Measurements from ENCODE around the gene MRM2.

MRM2 gene

DNA sequence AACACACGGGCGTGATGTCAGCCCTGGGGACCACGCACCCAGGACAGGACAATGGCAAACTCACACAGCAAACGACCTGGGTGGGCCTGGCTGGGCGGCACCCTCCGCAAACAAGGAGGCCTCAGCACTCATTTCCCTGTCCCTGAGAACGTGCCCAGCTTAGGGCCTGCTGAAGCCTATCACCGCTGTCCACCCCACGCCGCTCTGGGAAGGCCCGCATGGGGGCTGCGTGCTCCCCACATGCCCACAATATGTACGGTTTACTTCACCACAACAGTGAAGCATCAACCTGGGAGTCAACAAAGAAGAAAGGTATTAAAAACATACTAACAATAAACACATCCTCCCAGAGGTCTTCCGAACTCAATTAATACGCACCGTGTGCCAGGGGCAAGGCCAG is 21.5 kb downstream of the MRM2 start:
- no peak for DNase-seq

DNA sequence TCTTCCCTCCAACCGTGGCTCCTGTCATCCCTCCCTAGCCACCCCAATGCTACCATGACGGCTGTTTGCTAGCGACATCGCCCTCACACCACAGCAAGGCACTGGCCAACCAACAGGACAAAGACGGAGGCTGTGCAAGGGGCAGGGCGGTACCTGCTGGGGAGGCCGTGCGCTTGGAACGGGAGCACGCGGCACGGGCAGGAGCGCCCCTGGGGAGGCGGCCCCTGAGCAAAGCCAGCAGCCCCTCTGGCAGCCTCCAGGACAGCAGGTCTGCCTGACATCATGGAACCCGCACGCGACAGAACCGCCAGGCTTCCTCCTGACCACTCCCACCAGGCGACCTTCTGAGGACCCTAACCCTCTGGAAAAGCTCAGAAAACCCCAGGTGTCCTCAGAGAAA is 22.0 kb downstream of the MRM2 start:
- no peak for DNase-seq

DNA sequence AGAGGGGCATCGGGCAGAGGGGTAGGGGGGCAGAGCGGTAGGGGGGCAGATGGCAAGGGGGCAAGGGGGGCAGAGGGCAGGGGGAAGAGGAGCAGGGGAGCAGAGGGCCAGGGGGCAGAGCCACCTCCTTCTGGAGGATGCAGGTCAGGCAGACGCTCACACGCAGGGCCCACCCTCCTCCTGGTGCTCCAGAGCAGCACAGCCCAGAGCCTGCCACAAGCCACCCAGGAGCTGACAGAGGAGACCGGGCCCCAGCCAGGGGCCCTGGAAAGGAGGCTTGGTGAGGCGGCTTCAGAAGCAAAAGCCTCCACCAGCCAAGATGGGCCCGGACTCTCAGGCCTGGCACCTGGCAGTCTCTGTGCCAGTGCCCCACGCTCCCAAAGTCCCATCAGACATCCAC is 22.4 kb downstream of the MRM2 start:
- no peak for DNase-seq

DNA sequence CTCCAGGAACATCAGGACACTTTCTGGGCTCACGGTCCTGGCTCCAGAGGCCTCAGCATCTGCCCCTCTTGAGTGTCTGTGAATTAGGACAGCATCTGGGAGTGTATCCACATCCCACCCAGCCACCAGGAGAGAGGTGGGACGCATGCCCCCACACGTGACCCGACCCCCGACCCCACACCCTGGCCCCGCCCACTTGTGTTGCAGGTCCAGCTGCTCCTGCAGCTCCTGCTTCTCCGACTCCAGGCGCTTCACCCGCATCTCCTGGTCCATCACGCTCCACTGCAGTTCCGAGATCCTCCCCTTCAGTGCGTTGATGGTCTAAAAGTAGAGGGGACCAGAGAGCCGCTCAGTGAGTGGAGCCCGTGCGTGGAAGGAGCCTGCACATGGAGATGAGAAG is 22.9 kb downstream of the MRM2 start:
- DNase-seq = no peak

DNA sequence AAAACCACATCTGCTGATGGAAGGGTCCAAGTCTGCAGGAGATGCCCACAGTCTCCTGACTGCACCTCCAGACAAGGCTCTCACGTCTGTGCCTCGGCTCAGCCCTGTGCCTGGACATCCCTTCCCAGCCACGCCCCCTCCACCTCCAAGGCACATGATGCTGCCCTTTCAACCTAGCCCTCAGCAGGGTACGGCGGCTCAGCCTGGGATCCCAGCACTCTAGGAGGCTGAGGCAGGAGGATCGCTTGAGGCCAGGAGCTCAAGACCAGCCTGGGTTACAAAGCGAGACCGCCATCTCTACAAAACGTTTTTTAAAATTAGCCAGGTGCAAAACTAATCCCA is 23.6 kb downstream of the MRM2 start:
- no peak for DNase-seq

DNA sequence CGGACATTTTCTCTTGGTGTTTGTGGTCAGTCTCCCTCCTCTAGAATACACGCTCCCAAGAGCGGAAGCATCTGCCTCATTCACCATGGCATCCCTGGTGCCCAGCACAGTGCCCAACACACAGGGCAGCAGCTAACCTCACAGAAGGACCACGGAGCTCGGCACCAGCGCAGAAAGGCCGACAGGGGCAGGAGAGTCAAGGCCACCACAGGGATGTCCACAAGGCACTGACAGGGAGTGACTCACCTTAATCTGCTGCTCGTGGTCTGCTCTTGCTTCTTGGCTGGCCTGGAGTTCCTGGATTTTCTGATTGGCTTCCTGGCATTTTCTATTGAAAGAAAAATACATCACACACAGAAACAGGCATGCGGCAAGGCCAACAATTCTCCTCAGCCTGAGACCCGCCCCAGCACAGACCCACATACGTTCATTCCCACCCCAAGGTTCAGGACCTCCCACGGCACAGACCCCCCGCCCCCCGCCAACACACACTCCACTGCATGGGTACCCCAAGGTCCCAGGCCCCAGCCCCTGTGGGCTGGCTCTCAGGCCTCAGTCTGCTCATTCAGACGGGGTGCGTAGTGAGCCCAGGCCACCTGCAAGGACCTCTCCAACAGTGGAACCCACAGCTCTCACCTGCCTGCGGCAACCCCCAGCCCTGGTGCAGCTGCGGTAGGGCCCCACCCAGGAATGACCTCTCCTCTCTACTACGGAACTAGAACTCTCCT is 24.1 kb downstream of the MRM2 start:
- DNase-seq = no peak

DNA sequence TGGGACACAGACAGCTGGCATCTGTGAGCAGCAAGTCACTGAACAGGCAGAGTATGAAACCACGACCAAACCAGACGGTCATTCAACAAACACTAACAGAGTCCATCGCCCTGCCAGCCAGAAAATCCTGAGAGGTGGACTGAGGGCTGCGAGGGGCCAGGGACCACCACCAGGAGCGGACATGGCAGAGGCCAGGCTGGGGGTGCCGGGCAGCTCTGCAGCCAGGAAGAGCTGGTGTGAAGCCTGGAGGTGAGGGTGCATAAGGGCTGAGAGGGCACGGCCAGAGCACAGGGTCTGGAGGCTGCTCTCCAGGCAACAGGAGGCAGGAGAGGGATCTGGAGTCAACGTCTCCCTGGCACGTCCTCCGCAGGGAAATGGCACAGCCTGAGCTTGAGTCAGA is 24.8 kb downstream of the MRM2 start:
- DNase-seq = no peak

DNA sequence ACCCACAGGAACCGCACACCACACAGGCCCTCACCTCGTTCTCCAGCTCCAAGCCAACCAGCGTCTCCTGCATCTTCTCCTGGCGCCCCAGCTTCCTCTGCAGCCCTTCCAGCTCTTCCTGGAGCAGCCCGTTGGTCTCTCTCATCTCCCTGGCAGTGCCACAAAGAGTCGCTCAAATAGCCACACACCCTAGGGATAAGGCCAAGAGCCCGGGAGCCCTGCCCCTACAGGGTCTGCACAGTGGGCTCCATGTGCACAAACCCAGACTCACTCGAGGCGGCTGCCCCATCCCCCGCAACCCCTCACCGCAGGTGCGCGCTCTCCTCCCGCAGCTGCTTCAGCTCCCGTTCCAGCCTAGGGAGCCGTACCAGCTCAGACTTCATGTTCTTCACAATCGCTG is 26.2 kb downstream of the MRM2 start:
- DNase-seq = no peak

DNA sequence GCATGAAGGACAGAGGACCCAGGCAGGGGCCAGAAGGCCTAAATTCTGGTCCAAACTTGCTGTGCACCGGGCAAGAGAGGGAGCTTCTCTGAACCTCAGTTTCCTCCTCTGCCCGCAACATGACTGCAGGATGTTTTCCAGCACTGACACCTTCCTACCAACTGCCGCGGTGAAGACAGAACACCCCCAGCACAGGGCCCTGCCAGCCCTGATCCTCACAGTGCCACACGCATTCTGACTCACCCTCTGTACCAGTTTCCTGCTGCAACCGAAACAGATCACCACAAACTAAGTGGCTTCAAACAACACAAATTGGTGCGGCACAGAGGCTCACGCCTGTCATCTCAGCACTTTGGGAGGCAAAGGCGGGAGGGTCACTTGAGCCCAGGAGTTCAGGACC is 27.4 kb downstream of the MRM2 start:
- DNase-seq = no peak

DNA sequence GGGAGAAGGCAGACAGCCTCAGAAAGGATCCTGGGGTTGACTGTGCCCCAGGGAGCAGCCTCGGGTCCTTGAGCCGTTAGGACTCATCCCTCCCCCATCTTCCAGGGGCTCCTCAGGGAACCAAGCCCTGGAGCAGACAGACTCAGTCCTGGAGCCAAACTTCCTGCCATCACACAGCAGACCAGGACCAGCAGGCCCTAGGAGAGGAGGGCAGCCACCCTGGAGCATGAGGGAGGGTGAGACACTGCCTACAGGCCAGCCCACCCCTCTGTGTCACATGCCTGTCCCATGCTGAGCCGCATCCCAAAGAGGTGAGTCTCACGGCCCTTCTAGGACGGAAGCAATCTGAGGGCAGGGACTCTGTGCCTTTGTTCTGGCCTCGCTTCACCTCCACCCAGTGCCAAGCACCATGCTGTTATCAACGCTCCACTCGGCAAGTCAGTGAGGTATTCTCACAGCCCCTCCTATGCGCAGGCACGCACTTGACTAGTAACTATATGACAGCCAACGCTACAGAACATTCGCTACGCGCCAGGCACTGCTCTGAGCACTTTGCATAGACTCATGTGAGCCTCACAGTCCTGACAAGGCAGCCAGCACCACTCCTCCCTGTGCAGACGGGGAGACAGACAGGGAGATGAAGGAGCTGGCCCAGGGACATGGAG is 28.3 kb downstream of the MRM2 start:
- DNase-seq = no peak

DNA sequence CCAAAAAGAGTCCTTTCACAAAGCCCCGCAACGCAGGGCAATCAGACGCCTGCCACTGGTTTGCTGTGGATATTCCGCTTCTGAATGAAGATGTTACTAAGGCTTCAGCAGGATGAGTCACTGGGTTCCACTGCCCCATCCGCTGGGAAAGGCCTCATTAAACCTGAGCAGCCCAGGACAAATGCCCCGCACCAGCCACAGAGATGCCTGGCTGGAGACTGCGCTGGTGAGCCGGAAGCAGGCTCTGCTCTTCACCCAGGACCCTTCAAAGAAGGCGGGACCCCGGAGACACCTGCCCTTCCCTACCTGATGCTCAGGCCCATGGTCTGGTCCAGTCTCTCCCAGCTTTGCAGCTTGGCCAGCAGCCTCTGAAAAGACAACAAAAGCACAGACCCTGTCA is 29.1 kb downstream of the MRM2 start:
- DNase-seq = no peak

DNA sequence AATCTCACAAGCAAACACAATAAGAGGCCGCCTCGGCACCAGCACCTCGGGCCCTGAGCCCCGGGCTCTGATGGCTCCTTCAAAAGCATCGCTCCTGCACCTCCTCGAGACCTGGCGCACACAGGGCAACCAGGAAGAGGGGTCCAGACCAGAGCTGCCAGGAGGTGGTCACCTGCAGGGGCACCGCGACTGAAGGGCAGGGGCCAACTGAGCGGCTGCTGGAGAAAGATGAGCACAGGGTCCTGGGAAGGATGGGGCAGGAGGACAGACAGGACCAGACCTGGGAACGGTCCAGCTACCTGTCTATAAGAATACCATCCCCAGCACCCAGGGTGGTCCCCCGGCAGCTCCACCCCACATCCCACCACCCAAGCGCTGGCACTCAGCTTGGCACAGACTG is 30.1 kb downstream of the MRM2 start:
- no peak for DNase-seq

DNA sequence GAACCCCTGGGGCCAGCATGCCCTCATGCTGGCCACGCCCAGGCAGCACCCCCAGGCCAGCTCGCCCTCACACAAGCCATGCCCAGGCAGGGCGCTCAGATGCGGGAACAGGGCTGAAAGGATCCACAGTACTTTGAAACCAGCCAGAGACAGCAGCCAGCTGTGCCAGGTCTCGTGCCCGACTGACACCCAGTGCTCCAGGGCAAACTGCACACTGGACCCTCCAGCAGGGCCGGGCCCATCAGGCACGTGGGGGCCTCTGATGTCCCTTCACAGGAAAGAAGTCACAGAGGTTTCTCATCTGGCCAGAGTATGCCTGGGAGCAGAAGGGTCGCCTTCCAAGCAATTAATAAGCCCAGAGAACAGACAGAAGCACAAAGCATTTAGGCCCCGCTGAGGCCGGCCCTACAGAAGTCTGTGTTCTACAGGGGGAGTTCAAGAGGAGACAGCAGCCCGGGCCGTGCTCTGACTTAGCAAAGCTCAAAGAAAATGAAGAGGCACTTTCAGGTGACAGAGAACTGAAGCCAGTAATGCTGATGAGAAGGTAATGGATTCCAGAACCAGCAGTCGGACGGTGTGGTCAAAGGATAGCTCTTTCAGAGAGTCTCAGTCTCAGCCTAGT is 30.6 kb downstream of the MRM2 start:
- no peak for DNase-seq

DNA sequence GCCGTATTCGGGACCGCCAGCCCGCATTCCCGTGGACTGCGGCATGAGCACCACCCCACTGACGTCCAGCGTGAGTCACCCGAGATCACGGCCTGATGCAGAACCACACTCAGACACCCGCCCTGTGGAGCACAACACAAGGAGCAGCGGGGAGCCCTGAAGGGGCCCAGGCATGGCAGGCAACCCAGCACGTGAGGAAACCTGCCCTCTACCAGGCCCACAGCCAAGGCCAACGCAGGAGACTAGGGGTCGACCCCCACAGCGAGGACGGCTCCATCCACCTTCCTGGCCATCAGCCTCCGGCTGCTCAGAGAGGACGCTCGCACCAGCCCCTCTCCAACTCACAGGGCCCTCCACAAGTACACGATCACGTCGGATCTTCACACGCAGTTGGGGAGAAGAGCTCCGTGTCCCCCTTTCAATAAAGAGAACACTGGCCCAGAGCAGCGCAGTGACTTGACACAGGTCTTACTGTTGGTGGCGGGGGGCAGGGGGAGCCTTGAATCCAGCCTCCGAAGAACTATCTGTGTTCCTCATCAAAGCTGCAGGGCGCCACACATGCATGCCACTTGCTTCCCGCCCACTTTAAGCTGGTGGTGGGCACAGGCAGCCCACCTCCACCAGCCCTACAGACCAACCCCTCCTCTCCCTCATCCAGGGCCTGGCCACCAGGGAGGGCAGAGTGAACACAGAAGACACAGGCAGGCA is 31.3 kb downstream of the MRM2 start:
- no peak for DNase-seq

DNA sequence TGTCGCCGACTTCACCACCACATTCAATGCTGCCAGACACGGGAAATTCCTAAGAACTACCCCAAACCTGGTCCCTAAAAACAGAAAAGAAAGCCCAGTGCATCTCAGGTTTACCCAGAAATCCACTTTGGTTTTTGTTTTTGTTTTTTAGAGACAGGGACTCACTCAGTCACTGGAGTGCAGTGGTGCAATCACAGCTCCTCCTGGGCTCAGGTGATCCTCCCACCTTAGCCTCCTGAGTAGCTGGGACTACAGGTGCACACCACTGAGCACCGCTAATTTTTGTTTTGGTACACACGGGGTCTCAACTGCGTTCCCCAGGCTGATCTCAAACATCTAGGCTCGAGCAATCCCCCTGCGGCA is 32.1 kb downstream of the MRM2 start:
- DNase-seq = no peak

DNA sequence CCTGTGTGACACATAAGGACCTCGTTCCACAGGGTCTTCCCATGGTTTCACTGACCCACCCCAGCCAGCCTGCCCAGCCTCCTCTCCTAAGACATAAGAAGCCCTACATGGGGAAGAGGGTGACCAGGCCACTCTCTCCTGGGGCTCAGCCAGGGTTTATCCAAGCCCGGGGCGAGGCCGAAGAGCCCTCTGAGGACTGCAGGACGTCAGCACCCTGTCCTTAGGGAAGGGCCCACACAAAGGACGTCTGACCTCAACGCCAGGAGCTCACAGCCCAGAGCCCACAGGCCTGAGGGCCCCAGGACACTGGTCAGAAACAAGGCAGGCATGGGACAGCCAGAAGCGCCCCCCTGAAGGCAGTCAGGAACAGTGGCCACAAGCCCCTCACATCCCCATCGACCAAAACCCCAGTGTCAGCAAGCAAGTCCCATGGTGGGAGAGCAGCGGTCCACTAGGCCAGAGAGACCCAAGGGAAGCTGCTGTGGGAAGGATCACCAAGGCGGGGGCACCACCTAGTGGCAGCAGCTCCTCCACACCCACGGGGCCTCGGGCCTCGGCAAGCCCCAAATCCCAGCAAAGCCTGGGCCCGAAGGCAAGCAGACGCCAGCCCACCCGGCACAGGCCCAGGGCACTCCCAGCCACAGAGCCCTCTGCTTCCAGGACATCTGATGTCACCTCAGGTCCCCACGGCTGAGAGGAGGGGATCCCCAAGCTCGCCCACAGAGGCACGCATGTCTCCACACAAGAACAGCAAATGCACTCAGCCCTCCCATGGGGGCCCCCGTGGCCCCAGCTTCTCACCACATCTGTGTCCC is 32.7 kb downstream of the MRM2 start:
- peak; percentile 78 for DNase-seq

DNA sequence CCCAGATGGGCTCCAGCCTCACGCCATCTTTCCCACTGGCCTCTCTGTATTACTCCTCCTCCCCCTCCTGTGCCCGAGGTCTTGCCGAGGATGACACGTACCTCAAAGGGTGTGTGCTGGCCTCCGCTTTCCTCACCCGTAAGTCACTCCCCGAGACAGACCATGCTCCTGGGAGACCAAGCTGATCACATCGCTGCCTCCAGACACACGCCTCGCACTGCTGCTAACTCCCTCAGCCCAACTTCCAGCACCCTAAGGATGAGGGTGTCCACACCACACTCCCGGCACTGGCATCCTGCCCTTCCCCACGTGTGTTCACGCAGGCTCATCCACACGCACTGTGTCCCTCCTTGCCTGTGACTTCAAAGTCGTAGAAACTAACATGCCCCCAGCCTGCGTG is 33.3 kb downstream of the MRM2 start:
- no peak for DNase-seq

DNA sequence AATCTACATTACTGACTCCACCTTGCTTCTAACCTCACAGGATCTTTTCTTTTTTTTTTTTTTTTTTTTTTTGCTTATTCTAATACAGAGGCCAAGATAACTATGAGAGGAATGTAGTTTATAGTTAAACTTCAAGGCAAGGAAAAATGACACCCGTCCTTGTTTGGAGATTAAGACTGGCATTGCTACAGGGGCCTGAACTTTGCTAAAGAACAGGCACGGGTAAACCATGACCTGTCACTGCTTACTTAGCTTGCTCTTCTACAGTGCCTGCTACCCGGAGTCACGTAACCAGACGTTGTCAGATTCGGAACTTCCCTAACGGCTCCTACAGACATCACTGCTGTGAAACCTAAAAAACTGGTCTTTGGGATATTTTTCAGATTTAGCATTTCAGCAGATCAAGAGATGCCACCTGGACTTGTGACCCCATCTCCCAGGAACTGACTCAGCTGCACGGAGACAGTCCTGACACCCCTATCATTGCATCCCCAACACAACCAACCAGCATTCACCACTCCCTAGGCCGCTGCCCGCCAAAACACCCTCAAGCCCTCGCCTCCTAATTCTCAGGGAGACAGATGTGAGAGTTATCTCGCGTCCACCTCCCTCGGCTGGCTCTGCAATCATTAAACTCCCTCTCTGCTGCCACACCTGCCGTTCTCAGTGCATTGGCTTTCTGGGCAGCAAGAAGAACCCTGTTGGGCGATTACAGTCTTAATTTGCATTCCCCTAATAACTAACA is 36.8 kb downstream of the MRM2 start:
- no peak for DNase-seq

DNA sequence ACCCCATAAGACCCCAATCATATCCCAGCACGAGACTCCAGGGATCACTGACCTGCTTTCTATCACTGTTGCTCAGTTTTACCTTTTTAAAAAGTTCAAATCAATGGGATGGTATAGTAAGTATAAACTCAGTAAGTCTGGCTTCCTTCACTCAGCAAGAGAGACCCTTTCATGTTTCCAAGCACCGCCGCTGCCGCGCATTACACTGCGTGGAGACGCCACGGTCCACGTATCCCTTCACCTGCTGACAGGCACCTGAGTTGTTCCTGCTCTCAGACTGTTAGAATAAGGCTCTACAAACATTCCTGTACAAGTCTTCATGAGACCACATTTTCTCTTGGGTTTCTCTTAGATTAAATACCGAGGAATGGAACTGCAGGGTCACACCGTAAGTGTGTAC is 37.6 kb downstream of the MRM2 start:
- no peak for DNase-seq

DNA sequence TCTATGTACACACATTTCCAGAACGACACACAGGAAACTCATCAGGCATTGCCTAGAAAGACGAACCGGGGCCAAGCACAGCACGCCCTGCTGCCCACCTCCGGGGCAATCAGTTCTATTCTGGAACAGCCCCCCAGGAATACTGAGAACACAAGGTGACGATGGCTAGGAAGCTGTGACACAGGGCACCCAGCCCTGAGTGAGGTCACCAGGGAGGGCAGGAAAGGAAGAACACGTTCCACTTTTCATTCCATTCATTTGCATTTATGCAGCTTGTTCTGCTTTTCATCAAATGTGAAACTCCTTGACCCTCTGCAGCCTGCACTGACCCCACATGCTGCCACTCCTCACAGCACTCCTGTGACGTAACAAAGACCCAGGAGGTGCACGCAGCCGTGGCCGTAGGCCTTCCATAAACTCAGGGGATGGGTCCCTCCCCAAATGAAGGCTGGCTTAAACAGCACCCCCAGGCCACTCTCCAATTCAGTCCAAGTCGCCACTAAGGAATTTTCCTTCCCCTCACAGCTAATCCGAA is 38.2 kb downstream of the MRM2 start:
- peak; percentile 18 for DNase-seq

DNA sequence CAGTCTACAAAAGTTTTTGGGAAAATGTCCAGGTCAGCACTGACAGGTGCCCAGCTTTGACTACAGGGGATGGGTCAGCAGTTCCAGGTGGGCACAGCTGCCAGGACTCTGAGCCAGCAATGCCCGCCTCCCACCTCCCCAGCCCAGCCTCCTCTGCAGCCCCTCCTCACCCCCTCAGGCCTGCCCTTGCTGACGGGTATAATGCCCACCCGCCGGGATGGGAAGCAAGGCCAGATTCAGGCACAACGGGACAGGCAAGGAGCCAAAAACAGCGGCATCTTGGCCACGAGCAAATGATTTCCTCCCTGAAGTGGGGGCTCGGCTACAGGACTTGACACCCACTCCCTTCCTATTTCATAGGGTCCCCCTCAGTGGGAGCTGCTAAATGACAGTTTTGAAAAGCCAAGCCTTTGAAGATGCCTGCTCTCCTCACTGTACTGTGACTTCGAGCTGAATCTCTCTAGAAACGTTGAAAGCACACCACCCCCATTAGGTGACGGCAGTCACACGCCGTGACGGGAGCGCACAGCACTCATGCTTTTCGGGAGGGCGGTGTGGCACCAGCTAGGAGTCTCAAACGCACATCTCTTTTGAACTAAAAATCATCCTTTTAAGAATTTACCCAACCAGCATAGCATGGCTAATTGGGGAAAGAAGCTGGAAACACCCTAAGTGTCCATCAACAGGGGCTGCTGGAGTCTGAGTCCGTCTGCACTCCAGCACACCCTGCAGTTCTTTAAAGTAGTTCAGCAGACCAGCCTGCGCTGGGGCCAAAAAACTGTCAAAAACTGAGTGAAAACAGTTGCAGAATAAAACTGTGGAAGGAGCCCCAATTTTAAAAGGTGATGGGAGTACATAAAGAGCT is 38.9 kb downstream of the MRM2 start:
- peak; percentile 17 for DNase-seq
